OCI-M2 (cell line): ENCODE measurements around the gene PQBP1.
"Not testable (repeated sequence)": the region's sequence is repeated elsewhere in the genome, so short reads cannot be mapped to it uniquely, and the experiment has no call there.

Experiments
- DNase-seq: peaks from one replicate; lab custom pipeline; 2025; ENCODE audit not compliant: unreplicated experiment; lab: John Stamatoyannopoulos, UW

PQBP1 gene, protein sequence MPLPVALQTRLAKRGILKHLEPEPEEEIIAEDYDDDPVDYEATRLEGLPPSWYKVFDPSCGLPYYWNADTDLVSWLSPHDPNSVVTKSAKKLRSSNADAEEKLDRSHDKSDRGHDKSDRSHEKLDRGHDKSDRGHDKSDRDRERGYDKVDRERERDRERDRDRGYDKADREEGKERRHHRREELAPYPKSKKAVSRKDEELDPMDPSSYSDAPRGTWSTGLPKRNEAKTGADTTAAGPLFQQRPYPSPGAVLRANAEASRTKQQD

DNA sequence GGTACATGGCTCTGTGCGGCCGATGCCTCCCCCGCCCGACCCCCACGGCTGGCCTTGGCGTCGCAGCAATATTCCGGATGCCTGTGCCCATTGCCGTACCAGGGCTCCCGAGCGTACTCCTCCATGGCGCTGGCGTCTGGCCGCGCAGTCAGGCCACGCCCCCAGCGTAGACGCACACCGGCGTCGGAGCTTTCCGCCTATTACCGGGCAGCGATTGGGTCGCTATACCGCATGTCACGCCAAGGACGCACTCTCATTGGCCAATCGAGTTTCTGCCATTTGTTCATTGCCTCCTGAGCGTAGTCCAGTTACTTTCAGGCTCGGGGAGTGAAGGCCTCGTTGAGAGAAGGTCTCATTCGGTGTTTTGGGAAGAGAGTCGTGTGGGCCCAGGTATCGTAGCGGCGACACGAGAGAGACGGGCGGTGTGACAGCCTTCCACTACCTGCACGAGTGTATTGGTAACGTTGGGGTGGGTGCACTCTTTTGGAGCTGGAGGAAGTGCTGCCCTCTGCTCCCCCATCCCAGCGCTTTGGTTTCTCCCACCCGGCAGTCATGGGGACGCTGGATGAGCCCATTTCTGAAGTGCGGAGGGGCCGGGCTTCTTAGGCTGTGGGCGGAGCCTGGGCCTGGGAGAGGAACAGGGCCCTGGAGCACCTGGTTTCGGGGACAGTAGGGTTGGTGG lies at the start of gene PQBP1, which contains the start of gene TIMM17B:
Gene PQBP1 (plus strand): TSS at position 306 of the 682 bp plus-strand sequence. CDS start 580 bp downstream, outside the sequence.
Gene TIMM17B (minus strand): TSS at position 144 of the 682 bp plus-strand sequence. CDS start 19 bp downstream, at position 125.
- peak; percentile 78 for DNase-seq

DNA sequence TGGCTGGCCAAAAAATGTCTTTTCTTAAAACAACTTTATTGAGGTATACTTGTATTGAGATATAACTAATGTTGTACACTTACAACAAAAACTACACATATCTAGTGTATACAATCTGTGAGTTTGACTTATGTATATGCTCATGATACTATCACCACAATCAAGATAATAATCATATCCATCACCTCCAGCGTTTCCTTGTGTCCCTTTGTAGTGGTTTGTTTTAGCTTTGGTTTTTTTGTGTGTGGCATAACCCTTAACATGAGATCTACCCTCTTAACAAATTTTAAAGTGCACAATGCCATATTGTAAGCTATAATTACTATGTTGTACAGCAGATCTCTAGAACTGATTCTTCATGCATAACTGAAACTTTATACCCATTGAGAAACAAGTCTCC lies 48.9 kb upstream of the PQBP1 start:
- no peak for DNase-seq

DNA sequence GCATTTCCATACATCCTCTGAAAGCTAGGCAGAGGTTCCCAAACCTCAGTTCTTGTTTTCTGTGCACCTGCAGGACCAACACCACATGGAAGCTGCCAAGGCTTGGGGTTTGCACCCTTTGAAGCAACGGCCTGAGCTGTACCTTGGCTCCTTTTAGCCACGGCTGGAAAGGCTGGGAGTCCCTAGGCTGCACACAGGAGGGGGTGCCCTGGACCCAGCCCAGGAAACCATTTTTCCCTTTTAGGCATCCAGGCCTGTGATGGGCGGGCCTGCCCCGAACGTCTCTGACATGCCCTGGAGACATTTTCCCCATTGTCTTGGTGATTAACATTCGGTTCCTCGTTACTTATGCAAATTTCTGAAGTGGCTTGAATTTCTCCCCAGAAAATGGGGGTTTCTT lies 44.9 kb upstream of the PQBP1 start:
- DNase-seq = no peak

GRCh38 chrX:48853494-48853893 lies 44.2 kb upstream of the PQBP1 start:
- not testable (repeated sequence) for DNase-seq

- DNase-seq = not testable (repeated sequence)
Observed at GRCh38 chrX:48854121-48854804, 43.5 kb upstream of the PQBP1 start.

GRCh38 chrX:48854898-48855297 lies 42.8 kb upstream of the PQBP1 start:
- DNase-seq = no peak

- no peak for DNase-seq
Observed at GRCh38 chrX:48864210-48864609, 33.5 kb upstream of the PQBP1 start.

DNA sequence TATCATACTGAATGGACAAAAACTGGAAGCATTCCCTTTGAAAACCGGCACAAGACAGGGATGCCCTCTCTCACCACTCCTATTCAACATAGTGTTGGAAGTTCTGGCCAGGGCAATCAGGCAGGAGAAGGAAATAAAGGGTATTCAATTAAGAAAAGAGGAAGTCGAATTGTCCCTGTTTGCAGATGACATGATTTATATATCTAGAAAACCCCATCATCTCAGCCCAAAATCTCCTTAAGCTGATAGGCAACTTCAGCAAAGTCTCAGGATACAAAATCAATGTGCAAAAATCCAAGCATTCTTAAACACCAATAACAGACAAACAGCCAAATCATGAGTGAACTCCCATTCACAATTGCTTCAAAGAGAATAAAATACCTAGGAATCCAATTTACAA lies 25.7 kb upstream of the PQBP1 start:
- DNase-seq = not testable (repeated sequence)

- DNase-seq = not testable (repeated sequence)
Observed at GRCh38 chrX:48876944-48877343, 20.8 kb upstream of the PQBP1 start.

GRCh38 chrX:48883729-48884128 lies 14.0 kb upstream of the PQBP1 start:
- DNase-seq = no peak

GRCh38 chrX:48886586-48886985 lies 11.1 kb upstream of the PQBP1 start:
- not testable (repeated sequence) for DNase-seq

DNA sequence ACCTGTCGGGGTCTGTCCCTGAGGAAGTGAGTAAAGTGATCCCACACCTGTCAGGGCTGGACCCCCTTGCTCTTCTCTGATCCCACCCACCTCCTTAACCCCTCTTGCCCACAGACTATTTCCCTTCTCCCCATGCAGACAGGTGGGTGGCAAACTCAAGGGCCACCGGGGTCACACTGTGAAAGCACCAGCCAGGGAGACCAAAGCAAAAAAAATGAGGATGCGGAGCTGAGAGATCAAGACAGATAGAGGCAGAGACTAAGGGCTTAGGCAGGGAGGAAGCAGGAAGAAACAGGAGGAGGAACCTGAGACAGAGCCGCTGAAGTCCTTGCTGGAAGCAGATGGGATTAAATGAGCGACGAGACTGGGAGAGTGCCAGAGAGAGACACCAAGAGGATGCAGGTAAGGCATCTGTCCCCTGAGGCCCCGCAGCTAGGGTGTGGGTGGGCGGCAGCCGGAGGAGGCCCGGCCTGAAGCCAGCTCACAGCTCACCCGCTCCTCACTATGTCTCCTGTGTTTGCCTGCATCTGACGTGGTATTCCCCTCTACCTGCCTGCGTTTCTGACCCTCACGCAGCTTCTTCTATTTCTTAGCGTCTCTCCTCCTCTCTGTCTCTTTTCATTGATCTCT lies 7.3 kb upstream of the PQBP1 start:
- no peak for DNase-seq

GRCh38 chrX:48890934-48891401 lies 6.8 kb upstream of the PQBP1 start:
- DNase-seq = no peak

DNA sequence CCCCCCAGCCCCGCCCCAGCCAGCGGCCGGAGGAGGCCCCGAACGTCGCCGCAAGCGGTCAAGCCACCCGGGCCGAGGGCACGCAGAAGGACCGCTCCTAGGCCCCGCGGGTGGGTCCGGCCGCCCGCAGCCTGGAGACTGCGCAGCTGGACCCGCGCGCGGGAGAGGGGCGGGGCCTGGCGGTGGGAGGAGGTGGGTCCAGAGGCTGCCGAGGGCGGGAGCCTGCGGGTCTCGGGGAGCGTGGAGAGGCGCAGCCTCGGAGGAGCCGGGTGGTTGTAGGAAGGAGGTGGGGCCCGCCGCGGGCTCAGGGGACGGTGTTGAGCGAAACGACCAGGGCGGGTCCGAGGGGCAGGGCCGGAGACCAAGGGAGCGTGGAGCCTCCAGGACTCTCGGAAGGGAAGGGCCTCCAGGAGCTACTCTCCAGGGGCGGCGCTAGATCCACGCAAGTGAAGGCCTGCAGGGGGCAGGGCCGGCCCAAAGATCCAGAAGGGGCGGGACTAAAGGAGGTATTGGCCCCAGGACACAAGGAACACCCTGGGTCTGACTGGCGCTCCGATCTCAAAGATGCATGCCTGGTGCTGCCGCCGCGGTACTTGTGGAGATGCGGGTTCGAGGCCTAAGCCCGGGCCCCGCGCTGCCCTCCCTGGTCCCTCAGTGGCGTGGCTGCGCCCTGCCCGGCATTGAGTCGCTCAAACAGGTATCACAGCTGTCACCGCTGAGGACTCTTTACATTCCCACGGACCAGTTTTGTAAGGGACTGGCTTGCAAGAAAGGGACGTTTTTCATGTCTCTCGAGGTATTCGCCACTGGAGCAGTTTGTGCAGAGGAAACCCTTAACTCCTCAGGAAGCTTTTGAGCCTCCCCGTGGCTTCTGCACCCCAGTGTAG lies 6.1 kb upstream of the PQBP1 start:
- DNase-seq = no peak

- DNase-seq = no peak
Observed at GRCh38 chrX:48892896-48893295, 4.8 kb upstream of the PQBP1 start.

DNA sequence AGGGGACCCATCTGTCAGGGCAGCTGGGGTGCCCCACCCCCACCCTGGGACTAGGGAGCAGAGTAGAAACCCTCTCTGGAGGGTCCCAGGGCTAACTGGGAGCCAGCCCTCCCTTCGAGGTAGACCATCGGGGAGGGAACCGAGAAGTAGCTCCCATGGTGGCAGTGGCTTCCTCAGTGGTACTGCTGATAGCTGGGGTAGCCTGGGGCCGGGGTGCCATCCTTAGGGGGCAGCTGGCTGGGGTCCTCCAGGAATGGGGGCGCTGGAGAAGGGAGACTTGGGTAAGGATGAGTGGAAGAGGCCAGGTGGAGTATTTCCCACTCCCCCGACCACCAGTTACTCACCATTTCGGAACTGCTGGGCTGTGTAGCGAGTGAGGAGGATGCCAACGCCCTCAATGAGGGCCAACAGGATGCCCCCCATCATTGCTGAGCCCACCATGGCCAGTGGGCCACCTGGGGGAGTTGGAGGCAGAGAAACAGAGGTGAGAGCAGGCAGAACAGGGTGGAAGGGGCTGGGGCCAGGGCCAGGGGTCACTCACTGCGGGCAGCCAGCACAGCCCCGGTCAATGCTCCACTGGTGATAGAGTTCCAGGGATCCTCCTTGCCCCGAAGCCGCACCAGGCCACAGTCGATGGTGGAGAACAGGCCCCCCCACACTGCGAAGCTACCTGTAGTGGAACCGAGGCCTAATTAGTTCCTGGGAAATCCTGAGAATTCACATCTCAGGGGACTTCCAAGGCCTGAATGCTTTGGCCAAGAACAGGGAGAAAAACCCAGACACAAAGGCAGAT lies 4.0 kb upstream of the PQBP1 start:
- no peak for DNase-seq

DNA sequence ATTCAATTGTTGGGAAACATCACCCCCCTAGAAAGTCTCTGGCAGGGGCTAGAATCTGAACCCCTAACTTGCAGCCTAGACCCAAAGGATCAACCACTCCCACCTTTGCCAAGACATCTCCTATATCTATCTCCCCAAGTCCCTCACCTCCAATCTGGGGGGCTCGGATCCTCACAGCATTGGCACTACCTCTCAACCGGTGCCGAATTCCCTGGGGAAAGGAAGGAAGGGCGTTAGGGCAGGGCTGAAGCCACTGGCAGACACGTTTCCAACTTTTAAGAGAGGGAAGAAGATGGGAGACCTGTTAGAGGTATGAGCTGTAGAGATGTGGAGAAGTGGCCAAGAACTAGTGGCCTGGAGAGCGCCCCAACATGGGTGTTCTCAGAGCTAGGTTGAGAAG lies 2.8 kb upstream of the PQBP1 start:
- no peak for DNase-seq

GRCh38 chrX:48896611-48897011 lies 1.1 kb upstream of the PQBP1 start:
- no peak for DNase-seq

DNA sequence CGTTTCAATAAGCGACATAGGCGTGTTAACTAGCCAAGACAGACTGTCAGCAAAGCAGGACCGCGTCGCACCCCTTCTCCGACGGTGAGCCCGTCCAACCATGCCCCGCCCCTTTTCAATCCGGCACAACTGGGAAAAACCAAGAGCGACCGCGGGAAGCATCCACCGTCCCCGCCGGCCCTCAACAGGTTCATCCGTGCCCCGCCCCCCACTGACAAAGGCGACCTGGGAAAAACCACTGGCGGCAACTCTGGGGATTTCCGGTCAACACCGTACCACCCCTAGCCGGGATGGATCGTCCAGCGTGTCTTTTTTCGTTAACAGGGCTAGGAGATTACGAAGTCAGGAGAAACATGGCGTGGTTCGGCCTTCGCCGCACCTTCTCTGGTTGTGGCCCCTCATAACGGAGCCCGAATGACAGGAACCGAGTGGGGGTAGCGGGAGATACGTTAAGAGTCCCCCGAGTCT lies 539 bp upstream of the PQBP1 start:
- DNase-seq = no peak

- no peak for DNase-seq
Observed at GRCh38 chrX:48899078-48899410, 1.3 kb downstream of the PQBP1 start.
